Right ventricle myocardium superior (tissue), 1 donor: ENCODE measurements around the gene CCL21. TPM values are rescaled to one million over a fixed set of nuclear protein-coding genes. Genes with fewer than 3 reads are reported as not detected.

Experiments
- ATAC-seq: fragments of 200-7000 bp; cut with Tn5 transposase; one replicate; pipeline ENCODE4 v1.9.1; 2020; ENCODE audit warnings: mild to moderate bottlenecking; ENCODE audit not compliant: poor library complexity
- DNase-seq: peaks from one replicate; pipeline ENCODE4 v3.0.0-alpha.2; 2020
- intact Hi-C: fragments of 100-400 bp; cut with DNase I; formaldehyde crosslinking; loops from one replicate; pipeline ENCODE4 v1.11.2; 2022
- total RNA-seq: library from RNA; stranded (reverse); fragmentation: NEBNext Ultra II Directional; extraction: Animal tissue kit (Norgen Biotek cat#: 25700); gene quantifications from one replicate; pipeline ENCODE4 v1.2.1, GENCODE V29; 2021
- donor health status: DM: no; HTN: yes; CAD: no; lungs with severe emphysema.

Gene CCL21
- total RNA-seq, 1 donor from 2014 or later, result 4.9 TPM

DNA sequence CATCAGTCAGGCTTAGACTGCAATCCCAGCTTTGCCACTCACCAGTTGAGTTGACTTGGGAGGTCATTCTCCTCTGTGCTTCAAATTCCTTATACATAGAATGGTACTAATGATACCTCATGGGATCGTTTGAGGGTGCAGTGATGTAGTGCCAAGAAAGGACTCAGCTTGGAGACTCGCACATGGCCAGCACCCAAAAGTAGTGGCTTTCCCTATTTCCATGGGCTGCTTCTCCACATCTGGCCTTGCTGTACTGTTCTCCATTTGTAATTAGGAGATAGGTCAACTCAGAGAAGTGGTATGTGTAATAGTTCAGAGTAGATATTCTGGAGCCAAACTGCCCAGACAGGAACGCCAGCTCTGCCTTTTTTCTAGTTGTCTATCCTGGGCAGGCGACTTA is 24.3 kb downstream of the CCL21 start:
- DNase-seq (no peak), ATAC-seq (no peak)
- intact Hi-C loops, result no loop called here

DNA sequence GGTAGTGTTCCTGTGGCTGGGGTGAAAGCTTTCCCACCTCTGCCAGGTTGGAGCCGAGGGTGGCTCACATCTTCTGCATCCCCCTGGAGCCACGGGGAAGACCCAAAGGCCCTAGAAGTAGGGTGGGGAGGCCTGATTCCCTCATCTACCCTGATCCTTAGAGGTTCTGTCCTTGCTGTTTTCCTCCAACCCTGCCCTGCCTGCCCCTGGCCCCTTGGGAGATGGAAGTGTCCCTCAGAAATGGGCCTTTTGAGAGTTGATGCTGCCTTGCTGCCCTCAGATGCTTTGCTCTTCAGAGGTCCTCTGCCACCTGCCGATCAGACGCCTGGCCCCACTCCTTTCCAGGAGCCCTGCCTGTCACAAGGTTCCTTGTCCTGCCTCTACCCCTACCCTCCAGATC is 25.1 kb downstream of the CCL21 start:
- DNase-seq, result no peak
- intact Hi-C loops, result no loop called here
- ATAC-seq, result no peak

DNA sequence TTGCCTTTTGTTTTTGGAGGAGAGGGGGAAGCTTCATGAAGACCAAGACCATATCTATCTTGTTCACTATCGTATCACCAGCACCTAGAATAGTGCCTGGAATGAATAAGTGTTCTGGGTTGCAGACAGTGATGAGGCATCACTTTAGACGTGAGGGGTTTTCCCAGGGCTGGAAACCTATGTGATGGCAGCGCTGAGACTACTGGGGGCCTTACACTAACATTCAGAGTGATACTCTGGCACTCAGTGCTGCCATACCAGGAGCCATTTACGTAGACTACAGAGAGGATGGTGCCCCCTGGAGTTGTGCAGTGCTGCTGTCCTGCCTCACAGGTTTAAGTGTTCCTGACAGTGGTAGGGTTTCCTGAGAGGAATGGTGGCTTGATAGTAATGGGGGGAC is 25.8 kb downstream of the CCL21 start:
- DNase-seq, result no peak
- ATAC-seq, result no peak
- intact Hi-C loops, result no loop called here

DNA sequence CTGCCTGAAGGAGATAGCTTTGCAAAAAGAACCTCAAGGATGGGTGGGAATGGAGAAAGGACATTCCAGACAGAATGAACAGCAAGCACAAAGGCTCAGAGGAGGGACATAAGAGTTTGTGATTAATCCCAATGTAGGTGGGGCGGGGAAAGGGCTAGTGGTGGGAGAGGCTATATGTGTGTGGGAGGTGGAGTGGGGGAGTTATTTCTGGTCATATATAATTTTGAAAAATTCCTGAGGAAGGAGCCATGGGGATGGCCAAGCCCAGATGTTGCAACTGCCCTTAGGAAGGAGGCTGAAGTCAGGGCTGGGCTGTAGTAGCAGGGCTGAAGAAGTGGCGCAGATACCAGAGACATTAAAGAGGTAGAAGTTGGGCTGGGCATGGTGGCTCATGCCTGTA is 34.1 kb downstream of the CCL21 start:
- intact Hi-C loops, result no loop called here
- DNase-seq, result no peak
- ATAC-seq, result no peak

DNA sequence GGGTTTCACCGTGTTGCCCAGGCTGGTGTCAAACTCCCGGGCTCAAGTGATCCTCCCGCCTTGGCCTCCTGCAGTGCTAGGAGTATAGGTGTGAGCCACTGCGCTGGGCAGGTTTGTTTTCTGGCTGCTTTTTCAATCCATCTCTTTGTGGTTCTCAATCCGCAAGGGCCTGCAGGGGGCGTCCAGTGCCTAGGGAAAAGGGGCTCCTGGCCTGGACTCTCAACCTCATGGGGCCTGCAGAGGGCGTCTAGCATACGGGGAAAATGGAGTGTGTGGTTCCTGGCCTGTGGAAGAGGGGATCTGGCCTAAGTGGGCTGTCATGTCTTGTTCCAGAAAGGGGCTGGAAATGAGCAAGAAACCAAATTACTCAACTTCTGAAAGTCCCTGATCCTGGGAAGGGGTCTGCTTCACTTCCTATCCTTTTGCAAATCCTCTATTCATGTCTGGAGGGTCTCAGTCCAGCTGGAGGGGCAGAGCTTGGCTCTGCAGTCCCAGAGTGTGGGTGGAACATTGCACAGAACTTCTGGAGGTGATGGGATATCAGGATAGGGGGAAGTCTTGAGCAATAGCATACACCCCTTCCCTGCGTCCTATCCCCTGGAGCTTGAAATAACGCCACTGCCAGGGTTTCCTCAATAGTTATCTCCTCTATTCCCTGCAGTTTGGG is 34.8 kb downstream of the CCL21 start:
- intact Hi-C loops, result no loop called here
- ATAC-seq (no peak), DNase-seq (peak; percentile 74)

DNA sequence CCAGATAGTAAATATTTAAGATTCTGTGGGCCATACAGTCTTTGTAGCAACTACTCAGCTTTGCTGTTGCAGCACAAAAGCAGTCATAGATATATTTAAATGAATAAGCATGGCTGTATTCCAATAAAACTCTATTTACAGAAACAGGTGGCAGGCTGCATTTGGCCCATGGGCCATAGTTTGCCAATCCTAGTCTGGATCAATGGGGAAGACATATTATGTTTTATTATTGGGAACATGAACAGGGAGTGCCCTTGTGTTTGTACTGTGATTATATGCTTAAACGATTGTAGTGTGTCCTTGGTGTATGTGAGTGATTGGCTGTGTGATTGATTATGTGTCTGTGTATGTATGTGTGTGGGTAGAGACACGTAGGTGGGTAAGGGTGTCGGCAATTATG is 35.5 kb downstream of the CCL21 start:
- ATAC-seq, result no peak
- DNase-seq, result no peak
- intact Hi-C loops, result no loop called here

DNA sequence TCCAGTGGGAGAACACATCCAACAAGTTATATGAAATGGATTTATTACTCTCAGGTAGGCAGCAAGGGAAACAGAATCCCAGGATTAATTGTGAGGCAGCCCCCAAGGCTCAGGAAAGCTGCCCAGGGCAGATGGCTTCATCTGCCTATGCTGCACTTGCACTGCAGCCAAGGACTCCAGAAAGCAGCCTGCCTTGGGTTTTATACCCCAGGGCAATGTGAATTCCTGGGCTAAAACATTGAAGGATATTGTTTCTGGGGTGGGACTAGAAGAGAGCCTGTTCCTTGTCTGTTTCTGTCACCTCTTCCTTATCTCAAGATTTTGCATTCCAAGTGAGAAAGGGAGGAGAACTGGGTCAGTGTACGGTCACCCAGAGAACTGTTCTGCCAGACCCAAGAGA is 38.6 kb downstream of the CCL21 start:
- DNase-seq, result no peak
- ATAC-seq, result no peak
- intact Hi-C loops, result no loop called here

DNA sequence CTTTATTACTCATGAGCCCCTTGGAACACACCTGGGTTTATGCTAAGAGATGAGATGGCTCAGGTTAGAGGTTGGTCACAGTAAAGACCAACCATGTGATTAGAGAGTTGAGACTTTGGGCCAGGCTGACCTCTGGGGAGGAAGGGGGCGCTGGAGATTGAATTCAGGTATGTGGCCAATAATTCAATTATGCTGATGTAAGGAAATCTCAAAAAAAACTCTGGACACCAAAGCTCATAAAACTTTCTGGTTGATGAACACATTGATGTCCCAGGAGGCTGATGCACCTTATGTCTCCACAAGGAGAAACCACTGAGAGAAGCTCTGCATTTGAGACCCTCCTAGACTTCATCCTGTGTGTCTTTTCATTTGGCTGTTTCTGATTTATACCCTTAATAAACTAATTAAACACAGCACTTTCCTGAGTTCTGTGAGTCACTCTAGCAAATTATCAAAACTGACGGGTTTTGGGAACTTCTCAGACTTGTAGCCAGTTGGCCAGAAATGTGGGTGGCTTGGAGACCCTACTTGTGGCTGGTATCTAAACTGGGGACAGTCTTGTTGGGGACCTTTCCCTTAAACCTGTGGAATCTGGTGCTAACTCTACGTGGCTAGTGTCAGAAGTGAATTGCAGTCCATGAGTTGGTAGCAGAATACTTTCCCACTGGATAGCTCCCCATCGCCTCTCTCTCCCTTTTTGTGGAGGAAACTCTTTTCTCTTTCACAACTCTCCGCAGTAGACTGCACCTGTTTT is 40.0 kb downstream of the CCL21 start:
- DNase-seq, result no peak
- intact Hi-C loops, result no loop called here
- ATAC-seq, result no peak

DNA sequence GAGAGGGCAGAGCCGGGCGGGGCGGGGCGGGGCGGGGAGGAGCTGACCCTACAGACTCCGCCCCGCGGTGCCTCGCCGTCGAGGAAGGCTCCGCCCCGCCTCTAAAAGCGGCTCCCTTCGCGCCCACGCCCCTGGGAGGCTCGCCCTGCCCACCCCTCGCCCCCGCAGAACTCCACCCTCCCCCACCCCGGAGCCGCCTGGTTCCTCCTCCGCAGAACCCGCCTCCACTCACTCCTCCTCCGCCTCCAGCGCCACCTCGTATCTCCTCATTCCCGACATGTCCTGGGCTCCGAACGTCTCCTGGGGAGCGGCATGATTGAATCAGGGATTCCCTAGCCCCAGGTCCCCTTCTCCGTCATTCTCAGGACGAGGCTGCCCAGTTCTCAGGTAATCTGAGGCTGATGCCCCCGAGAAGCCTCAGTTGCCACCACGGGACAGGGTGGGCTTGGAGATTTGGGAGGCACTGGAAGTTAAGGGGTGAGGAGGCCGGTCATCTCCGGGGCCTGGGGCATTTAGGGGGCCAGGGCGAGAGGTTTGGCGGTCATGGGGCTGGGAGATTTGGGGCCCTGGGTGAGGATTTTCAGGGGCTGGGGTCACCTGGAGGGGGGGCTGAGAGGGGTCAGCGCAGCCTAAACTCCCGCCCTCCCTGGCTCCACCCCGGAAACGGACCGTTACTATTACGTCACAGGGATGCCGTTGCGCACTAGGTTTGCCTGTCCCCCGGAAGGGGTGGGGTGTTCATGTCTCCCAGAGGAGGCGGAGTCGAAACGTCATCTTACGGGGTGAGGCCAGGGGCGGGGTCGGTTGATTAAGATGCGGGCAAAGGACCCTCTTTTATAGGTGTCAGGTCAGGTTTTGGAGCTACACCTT is 44.3 kb downstream of the CCL21 start:
- intact Hi-C loops, result no loop called here
- ATAC-seq, result peak; percentile 91

DNA sequence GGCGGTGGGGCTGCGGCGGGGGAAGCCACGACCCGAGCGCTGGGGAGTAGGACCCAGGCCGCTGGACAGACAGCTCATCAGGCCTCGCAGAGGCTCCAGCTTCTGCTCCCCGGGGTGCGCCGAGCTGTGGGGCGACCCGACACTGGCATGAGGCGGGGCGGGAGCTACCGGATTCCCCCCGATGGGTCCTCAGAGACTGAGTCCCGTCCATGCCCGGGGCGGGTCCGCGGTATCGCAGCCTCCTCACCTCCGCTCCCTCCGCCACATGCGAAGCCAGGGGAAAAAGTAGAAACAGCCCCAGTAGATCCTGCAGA is 44.9 kb downstream of the CCL21 start:
- intact Hi-C loops, result no loop called here
- ATAC-seq (no peak), DNase-seq (no peak)

More for the DNA sequence above, 44.3 kb downstream of the CCL21 start:
- DNase-seq, result peak; percentile 95

DNA sequence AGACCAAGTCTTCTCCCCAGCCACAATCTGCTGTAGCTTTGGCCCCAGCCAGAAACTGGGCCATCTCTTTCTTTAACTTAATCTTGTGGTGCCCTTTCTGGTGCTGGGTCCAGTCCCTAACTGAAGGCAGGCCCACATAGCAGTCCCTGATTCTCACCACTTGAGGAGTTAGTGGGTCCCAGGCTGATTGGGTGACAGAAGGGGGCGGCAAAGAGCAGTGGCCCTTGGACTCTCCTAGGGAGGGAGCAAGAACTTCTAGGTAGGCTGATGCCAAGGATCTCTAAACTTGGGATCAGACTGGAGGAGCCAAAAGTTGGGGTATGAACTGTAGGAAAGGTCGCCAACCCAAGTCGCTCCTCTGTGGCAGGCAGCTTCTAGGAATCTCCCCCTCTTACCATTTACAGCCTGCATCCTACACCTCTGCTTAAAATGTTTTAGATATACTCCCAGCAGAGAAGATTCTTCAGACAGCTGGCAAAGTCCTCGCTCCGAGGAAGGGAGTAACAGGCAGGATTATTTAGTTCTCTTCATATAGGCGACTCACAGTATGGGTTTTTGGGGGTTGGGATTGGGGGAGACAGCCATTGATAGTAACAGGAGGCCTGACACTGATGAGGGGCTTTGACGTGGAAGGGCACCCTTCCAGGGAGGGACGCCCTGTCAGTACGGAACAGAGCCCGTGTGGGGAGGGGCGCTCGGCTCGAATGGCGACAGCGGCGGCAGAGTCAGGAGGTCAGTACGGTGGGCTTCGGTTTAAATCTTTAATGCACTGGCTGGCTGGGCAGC is 45.5 kb downstream of the CCL21 start:
- intact Hi-C loops, result no loop called here
- ATAC-seq, result peak; percentile 51
- DNase-seq, result peak; percentile 88

DNA sequence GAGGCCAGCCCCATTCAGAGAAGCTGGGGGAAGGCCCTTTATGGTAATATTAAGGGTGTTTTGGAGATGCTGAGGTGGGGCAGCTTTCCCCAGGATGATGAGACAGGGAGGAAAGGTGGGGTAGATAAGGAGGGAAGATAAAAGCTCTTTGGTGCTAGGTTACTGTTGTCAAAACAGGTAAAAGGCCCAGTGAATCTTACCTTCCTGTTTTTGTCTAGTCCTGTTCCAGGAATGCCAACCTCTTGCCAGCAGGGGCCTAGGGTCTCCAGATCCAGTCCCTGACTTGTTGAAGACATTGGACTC is 46.7 kb downstream of the CCL21 start:
- ATAC-seq, result no peak
- intact Hi-C loops, result no loop called here

DNA sequence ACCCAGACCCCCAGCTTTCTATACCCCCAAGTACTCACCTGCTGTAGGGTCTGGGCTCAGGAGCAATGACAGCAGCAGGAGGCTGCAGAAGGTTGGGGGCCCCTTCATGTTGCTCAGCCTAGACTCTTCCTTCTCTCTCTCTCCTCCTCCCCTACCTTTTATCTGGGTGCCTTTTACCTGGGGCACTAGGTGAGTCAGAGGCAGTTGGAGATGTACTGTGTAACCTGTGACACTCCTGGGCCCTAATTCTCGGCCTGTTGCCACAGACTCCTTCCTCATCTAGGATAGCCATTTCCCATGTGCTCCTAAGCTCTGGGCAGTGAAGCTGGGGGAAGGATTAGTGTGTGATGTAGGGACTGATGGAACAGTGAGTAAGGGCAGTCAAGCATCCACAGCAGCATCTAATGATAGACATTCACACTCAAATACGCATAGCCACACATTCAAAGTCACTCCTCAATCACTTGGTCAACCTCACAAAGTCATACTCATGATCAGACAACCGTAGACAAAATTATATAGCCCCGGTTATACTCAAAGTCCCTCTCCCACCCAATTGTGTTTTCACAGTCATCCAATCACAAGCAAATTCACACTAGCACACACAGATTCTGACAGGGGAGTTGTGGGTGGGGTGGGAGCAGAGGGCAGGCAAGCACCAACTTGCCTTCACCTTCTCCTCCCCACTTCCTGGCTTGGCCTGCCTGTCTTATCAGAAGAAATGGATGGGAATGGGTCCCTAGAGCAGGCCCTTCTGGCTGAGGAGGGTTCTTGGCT is 47.2 kb downstream of the CCL21 start, which contains the start of gene CCL27:
CCL27 (minus strand) TSS at position 132 of the 777 bp plus-strand sequence; CDS start at position 108, 24 bp downstream.
- intact Hi-C loops, result no loop called here
- ATAC-seq, result no peak
- no peak for DNase-seq

More for the DNA sequence above, 46.7 kb downstream of the CCL21 start:
- DNase-seq, result no peak

DNA sequence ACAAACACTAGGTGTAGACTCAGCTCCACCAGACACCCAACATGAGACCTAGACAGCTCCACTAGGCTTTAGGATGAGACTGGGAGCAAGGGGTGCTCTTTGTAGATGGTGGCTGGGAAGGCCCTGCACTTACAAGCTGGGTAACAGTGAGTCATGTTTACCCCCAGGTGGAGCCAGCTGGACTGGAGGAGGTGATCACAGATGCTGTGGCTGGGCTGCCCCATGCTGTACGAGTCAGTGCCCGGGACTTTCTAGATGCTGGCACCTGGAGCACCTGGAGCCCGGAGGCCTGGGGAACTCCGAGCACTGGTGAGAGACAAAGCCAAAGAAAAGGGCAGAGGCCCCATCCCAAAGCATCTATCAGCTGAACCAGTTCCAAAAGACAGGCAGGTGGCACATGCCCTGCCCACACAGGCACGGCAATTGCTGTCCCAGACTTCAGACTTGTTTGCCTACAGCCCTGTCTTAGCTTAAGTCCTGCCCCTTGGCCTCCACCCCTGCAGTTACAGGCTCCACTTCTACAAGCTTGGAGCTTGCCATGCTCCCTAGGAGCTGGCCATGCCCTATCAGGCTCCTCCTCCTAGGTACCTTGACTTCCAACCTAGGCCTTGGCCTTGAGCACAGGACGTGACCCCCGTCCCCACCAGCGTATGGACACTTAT is 50.2 kb downstream of the CCL21 start:
- DNase-seq, result no peak
- intact Hi-C loops, result no loop called here
- ATAC-seq, result no peak
